Neural cell (in vitro differentiated cells): ENCODE results near the gene FCHSD2.

Source experiments
- CTCF ChIP-seq: fragments of 450-650 bp; IDR thresholded peaks from 2 replicates; pipeline ENCODE4 v1.5.1; 2014; ENCODE audit warnings: antibody characterized with exemption, mild to moderate bottlenecking, moderate library complexity; ENCODE audit not compliant: poor library complexity, severe bottlenecking
- EZH2 ChIP-seq: fragments of 200-600, 300-800 bp; shearing (Covaris generic), sonication (generic); IDR thresholded peaks from 2 replicates; pipeline ENCODE4 v1.6.1; 2014; ENCODE audit warnings: antibody characterized with exemption, low read length, borderline replicate concordance, mild to moderate bottlenecking; ENCODE audit not compliant: insufficient read depth, poor library complexity, severe bottlenecking
- TF ChIP-seq, protein P1 (sequence below): IDR thresholded peaks from 2 replicates; pipeline ENCODE4 v1.6.1; 2012; ENCODE audit warnings: borderline replicate concordance

DNA sequence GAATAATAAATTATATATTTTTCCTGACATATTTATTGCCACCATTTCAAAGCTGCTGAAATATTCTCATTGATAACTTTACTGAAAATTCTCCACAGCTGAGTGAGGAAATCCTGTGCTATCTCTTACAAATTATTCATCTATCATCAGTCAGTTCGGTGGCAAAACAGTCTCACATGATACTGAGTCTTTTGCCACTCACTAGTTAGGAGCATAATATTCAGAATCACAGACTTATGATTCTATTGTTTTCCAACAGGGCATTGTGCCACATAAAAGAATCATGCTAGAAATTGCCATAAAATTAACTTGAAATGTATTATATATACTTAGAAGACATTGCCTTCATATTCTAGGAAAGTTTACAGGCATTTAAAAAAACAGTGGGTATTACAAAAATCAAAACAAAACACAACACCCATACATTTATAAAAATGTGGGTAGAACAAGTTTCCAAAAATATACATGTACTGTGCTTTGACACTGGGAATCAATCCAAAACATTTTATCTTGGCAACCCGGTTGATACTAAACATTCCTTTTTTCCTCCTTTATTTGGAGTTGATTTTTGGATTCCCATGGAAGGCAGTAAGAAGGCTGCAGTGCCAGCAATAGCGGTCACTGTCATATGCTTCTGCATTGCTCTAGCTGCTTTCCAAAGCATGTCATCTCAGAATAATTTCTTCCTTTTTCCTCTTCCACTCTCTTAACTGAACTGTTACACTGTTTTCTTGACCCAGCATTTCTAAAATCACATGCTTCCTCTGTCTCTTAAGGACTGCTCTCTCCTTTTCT is 285.4 kb downstream of the FCHSD2 start:
- TF ChIP-seq EZH2 (no peak), CTCF (no peak)
- TF ChIP-seq, protein P1, sequence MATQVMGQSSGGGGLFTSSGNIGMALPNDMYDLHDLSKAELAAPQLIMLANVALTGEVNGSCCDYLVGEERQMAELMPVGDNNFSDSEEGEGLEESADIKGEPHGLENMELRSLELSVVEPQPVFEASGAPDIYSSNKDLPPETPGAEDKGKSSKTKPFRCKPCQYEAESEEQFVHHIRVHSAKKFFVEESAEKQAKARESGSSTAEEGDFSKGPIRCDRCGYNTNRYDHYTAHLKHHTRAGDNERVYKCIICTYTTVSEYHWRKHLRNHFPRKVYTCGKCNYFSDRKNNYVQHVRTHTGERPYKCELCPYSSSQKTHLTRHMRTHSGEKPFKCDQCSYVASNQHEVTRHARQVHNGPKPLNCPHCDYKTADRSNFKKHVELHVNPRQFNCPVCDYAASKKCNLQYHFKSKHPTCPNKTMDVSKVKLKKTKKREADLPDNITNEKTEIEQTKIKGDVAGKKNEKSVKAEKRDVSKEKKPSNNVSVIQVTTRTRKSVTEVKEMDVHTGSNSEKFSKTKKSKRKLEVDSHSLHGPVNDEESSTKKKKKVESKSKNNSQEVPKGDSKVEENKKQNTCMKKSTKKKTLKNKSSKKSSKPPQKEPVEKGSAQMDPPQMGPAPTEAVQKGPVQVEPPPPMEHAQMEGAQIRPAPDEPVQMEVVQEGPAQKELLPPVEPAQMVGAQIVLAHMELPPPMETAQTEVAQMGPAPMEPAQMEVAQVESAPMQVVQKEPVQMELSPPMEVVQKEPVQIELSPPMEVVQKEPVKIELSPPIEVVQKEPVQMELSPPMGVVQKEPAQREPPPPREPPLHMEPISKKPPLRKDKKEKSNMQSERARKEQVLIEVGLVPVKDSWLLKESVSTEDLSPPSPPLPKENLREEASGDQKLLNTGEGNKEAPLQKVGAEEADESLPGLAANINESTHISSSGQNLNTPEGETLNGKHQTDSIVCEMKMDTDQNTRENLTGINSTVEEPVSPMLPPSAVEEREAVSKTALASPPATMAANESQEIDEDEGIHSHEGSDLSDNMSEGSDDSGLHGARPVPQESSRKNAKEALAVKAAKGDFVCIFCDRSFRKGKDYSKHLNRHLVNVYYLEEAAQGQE = no peak
